Neural cell (in vitro differentiated cells): ENCODE measurements around the gene UNKL.

ENCODE experiments used
- REST ChIP-seq: IDR thresholded peaks from 2 replicates; pipeline ENCODE4 v1.6.1; 2012; ENCODE audit warnings: borderline replicate concordance
- TF ChIP-seq, protein P1 (sequence below): fragments of 450-650 bp; IDR thresholded peaks from 2 replicates; pipeline ENCODE4 v1.5.1; 2014; ENCODE audit warnings: antibody characterized with exemption, mild to moderate bottlenecking, moderate library complexity; ENCODE audit not compliant: poor library complexity, severe bottlenecking

DNA sequence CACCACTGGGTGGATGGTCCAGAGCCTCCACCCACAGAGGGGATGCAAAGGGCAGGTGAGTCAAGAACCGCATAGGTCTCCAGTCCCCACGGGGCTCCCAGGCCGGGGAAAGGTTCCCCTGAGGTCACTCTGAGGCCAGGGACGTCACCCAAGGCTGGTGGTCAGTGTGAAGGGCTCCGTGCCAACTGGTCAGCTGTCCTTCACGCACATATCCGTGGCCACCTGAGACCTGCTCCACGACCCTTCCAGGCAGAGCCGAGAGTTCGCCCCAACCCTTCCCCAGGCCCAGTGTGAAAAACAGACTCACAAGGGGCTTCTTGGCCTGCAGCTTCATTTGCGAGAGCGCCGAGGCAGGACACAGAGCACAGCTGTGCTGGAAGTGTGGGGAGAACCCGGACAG is 65.6 kb downstream of the UNKL start:
- TF ChIP-seq, protein P1, sequence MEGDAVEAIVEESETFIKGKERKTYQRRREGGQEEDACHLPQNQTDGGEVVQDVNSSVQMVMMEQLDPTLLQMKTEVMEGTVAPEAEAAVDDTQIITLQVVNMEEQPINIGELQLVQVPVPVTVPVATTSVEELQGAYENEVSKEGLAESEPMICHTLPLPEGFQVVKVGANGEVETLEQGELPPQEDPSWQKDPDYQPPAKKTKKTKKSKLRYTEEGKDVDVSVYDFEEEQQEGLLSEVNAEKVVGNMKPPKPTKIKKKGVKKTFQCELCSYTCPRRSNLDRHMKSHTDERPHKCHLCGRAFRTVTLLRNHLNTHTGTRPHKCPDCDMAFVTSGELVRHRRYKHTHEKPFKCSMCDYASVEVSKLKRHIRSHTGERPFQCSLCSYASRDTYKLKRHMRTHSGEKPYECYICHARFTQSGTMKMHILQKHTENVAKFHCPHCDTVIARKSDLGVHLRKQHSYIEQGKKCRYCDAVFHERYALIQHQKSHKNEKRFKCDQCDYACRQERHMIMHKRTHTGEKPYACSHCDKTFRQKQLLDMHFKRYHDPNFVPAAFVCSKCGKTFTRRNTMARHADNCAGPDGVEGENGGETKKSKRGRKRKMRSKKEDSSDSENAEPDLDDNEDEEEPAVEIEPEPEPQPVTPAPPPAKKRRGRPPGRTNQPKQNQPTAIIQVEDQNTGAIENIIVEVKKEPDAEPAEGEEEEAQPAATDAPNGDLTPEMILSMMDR: no peak
- no peak for TF ChIP-seq REST
